Duodenal mucosa (tissue), 2 donors: Measurements from ENCODE around the gene PAK3.

Experiments used
- H3K27ac ChIP-seq: one replicate; pipeline ENCODE4 v1.7.0; 2013; ENCODE audit warnings: low read depth, low read length
- H3K27me3 ChIP-seq, 2 donors: one replicate each; pipeline ENCODE4 v1.7.0; 2013; ENCODE audit warnings: low read length in 2 of 2, control low read depth in 1 of 2; ENCODE audit not compliant: insufficient read depth in 2 of 2, control insufficient read depth in 1 of 2
- H3K36me3 ChIP-seq, 2 donors: one replicate each; pipeline ENCODE4 v1.7.0; 2013; ENCODE audit warnings: low read length in 2 of 2, control low read depth in 1 of 2; ENCODE audit not compliant: insufficient read depth in 2 of 2, control insufficient read depth in 1 of 2
- H3K4me1 ChIP-seq, 2 donors: one replicate each; pipeline ENCODE4 v1.7.0; 2013; ENCODE audit warnings: low read length in 2 of 2, control low read depth in 1 of 2; ENCODE audit not compliant: insufficient read depth in 2 of 2, control insufficient read depth in 1 of 2
- H3K4me3 ChIP-seq, 2 donors: one replicate each; pipeline ENCODE4 v1.7.0; 2013; ENCODE audit warnings: low read length in 2 of 2, low read depth in 1 of 2
- H3K9ac ChIP-seq, 2 donors: one replicate each; pipeline ENCODE4 v1.7.0; 2013; ENCODE audit warnings: low read length in 2 of 2, low read depth in 1 of 2
- H3K9me3 ChIP-seq, 2 donors: one replicate each; pipeline ENCODE4 v1.7.0; 2013; ENCODE audit warnings: low read length in 2 of 2, control low read depth in 1 of 2; ENCODE audit not compliant: control insufficient read depth in 1 of 2

Gene PAK3

GRCh38 chrX:111169141-111169540, 73.2 kb downstream of the PAK3 start:
- H3K9me3 ChIP-seq = no peaks in the 10 kb centered on the region
- no peaks in the 10 kb centered on the region for H3K27me3 ChIP-seq
- no peak overlapping the region for H3K27ac ChIP-seq
- peaks cover 3 to 7% of the 10 kb centered on the region in 2 donors for H3K4me1 ChIP-seq
- no peaks in the 10 kb centered on the region for H3K36me3 ChIP-seq
- no peak overlapping the region for H3K4me3 ChIP-seq
- no peak overlapping the region for H3K9ac ChIP-seq

GRCh38 chrX:111170017-111170416, 74.0 kb downstream of the PAK3 start:
- no peak overlapping the region for H3K9ac ChIP-seq
- H3K4me3 ChIP-seq = no peak overlapping the region
- no peaks in the 10 kb centered on the region for H3K27me3 ChIP-seq
- H3K4me1 ChIP-seq = peaks cover 3 to 7% of the 10 kb centered on the region in 2 donors
- no peaks in the 10 kb centered on the region for H3K36me3 ChIP-seq
- no peaks in the 10 kb centered on the region for H3K9me3 ChIP-seq
- no peak overlapping the region for H3K27ac ChIP-seq

- H3K27me3 ChIP-seq = no peaks in the 10 kb centered on the region
- no peak overlapping the region for H3K27ac ChIP-seq
- no peaks in the 10 kb centered on the region for H3K9me3 ChIP-seq
- H3K4me3 ChIP-seq = no peak overlapping the region
- H3K4me1 ChIP-seq = no peaks in the 10 kb centered on the region
- H3K36me3 ChIP-seq = no peaks in the 10 kb centered on the region
- H3K9ac ChIP-seq = no peak overlapping the region
Observed at GRCh38 chrX:111180750-111181240, 84.8 kb downstream of the PAK3 start.

- H3K27ac ChIP-seq = no peak overlapping the region
- H3K9me3 ChIP-seq = no peaks in the 10 kb centered on the region
- no peaks in the 10 kb centered on the region for H3K27me3 ChIP-seq
- H3K36me3 ChIP-seq = no peaks in the 10 kb centered on the region
- H3K4me1 ChIP-seq = no peaks in the 10 kb centered on the region
- H3K9ac ChIP-seq = no peak overlapping the region
- no peak overlapping the region for H3K4me3 ChIP-seq
Observed at GRCh38 chrX:111181951-111182350, 86.0 kb downstream of the PAK3 start.

- Histone ChIP-seq H3K27ac (no peak overlapping the region), H3K9me3 (no peaks in the 10 kb centered on the region), H3K9ac (no peak overlapping the region), H3K4me1 (no peaks in the 10 kb centered on the region), H3K36me3 (no peaks in the 10 kb centered on the region), H3K27me3 (no peaks in the 10 kb centered on the region), H3K4me3 (no peak overlapping the region)
Observed at GRCh38 chrX:111182997-111183396, 87.0 kb downstream of the PAK3 start.

- Histone ChIP-seq H3K27ac (no peak overlapping the region), H3K9me3 (no peaks in the 10 kb centered on the region), H3K4me3 (no peak overlapping the region), H3K9ac (no peak overlapping the region), H3K36me3 (no peaks in the 10 kb centered on the region), H3K4me1 (no peaks in the 10 kb centered on the region), H3K27me3 (no peaks in the 10 kb centered on the region)
Observed at GRCh38 chrX:111191598-111191997, 95.6 kb downstream of the PAK3 start.

- H3K9ac ChIP-seq = no peak overlapping the region
- H3K36me3 ChIP-seq = no peaks in the 10 kb centered on the region
- no peaks in the 10 kb centered on the region for H3K4me1 ChIP-seq
- no peaks in the 10 kb centered on the region for H3K9me3 ChIP-seq
- no peaks in the 10 kb centered on the region for H3K27me3 ChIP-seq
- H3K27ac ChIP-seq = no peak overlapping the region
- H3K4me3 ChIP-seq = no peak overlapping the region
Observed at GRCh38 chrX:111199505-111199904, 103.5 kb downstream of the PAK3 start.

- Histone ChIP-seq H3K9ac (no peak overlapping the region), H3K9me3 (no peaks in the 10 kb centered on the region), H3K27me3 (no peaks in the 10 kb centered on the region), H3K4me1 (no peaks in the 10 kb centered on the region), H3K36me3 (no peaks in the 10 kb centered on the region), H3K4me3 (no peak overlapping the region), H3K27ac (no peak overlapping the region)
Observed at GRCh38 chrX:111200327-111200726, 104.3 kb downstream of the PAK3 start.

GRCh38 chrX:111207851-111208250, 111.9 kb downstream of the PAK3 start:
- H3K9ac ChIP-seq = no peak overlapping the region
- no peaks in the 10 kb centered on the region for H3K36me3 ChIP-seq
- H3K4me3 ChIP-seq = no peak overlapping the region
- H3K27me3 ChIP-seq = no peaks in the 10 kb centered on the region
- no peak overlapping the region for H3K27ac ChIP-seq
- H3K9me3 ChIP-seq = no peaks in the 10 kb centered on the region
- no peaks in the 10 kb centered on the region for H3K4me1 ChIP-seq

- Histone ChIP-seq H3K9me3 (no peaks in the 10 kb centered on the region), H3K27me3 (no peaks in the 10 kb centered on the region), H3K36me3 (no peaks in the 10 kb centered on the region), H3K4me1 (no peaks in the 10 kb centered on the region), H3K27ac (no peak overlapping the region), H3K9ac (no peak overlapping the region), H3K4me3 (no peak overlapping the region)
Observed at GRCh38 chrX:111216293-111216801, 120.4 kb downstream of the PAK3 start.
